AG08396 (cell line): ENCODE measurements around the gene LIMS1.
A peak's percentile ranks its signal among the peaks of the same experiment; 100 is the strongest.
"Not testable (repeated sequence)": the region's sequence is repeated elsewhere in the genome, so short reads cannot be mapped to it uniquely, and the experiment has no call there.

Experiments used
- DNase-seq: peaks from one replicate; pipeline ENCODE4 v3.0.0; 2012; ENCODE audit warnings: low spot score, mixed read lengths

LIMS1 gene

DNA sequence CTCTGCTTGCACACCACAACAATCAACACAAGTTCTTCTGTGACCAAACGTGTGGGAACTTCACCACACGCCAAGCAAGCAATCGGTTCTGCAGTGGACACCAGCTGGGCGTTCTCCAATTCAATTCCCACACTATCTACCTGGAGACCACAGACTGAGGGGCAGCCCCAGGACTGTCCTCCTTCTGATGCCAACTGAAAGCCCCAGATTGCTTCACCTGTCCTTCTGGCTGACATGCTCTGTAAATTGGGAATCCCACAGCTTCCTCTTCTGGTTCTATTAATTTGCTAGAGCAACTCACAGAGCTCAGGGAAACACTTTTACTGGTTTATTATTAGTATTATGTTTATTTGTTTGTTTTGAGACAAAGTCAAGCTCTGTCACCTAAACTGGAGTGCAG is 131.7 kb downstream of the LIMS1 start:
- not testable (repeated sequence) for DNase-seq

GRCh38 chr2:108667140-108667539 is 132.9 kb downstream of the LIMS1 start:
- DNase-seq = not testable (repeated sequence)

- not testable (repeated sequence) for DNase-seq
Observed at GRCh38 chr2:108670282-108670681, 136.0 kb downstream of the LIMS1 start.

DNA sequence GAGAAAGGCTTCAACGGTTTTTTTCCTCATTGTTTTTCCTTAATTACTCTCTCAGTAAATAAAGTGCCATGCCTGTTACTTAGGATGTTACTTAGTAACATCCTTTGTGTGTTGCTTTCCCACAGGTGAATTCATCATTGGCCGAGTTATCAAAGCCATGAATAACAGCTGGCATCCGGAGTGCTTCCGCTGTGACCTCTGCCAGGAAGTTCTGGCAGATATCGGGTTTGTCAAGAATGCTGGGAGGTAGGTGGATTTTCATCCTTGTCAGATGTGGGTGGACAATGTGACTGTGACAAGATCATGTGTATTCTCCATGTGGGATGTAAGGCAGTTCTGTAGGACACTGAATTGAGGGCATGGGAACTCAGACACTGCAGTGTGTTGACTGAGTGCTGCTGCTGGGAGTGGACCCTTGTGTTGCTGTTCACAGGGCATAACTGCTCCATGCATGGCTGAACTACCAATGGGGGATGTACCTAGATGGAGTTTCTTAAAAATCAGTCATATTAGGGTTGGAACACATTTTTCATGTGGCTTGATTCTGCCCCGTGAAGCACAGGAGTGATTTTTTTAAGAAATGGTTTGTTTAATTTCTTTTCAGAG is 138.0 kb downstream of the LIMS1 start:
- DNase-seq = not testable (repeated sequence)

- DNase-seq = not testable (repeated sequence)
Observed at GRCh38 chr2:108676522-108676921, 142.3 kb downstream of the LIMS1 start.

DNA sequence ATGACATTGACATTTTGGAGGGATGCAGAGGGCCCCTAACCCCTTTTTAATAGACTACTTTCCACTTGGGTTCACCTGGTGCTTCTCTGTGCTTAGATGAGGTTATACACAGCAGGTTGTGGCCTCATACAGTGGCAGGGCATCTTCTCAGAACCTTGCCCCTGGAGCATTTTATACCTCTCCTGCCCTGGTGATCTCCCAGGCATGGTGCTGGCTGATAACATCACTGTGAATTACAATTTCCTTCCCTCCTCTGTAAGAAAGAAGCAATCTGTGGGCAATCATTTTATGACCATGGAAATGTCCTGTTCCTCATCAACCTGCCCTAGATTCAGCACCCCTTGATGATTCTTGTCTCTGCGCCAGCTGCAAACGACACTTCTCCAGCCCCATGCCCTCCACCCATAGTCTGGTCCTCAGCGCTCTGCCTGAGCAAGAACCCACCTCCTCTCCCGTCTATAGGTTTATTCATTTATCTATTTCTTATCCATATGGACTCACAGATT is 143.0 kb downstream of the LIMS1 start:
- not testable (repeated sequence) for DNase-seq

- DNase-seq = peak; percentile 9
Observed at GRCh38 chr2:108678198-108678651, 144.0 kb downstream of the LIMS1 start.

DNA sequence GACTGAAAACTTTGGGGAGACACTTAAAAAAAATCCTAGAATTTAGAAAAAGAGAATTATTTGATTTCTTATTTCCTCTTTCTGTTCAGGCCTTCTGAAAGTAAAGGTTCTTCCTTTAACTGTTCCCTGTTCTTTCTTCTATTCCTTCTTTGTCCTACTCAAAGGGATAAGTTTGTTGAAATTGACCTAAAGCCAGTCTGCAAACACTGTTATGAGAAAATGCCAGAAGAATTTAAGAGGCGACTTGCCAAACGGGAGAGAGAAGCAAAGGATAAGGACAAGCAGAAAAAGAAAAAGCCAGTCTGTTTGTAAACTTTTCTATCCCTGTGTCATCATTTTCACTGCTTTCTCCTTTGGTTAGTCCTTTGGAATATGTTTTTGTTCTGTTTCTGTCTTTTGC is 146.5 kb downstream of the LIMS1 start:
- not testable (repeated sequence) for DNase-seq

DNA sequence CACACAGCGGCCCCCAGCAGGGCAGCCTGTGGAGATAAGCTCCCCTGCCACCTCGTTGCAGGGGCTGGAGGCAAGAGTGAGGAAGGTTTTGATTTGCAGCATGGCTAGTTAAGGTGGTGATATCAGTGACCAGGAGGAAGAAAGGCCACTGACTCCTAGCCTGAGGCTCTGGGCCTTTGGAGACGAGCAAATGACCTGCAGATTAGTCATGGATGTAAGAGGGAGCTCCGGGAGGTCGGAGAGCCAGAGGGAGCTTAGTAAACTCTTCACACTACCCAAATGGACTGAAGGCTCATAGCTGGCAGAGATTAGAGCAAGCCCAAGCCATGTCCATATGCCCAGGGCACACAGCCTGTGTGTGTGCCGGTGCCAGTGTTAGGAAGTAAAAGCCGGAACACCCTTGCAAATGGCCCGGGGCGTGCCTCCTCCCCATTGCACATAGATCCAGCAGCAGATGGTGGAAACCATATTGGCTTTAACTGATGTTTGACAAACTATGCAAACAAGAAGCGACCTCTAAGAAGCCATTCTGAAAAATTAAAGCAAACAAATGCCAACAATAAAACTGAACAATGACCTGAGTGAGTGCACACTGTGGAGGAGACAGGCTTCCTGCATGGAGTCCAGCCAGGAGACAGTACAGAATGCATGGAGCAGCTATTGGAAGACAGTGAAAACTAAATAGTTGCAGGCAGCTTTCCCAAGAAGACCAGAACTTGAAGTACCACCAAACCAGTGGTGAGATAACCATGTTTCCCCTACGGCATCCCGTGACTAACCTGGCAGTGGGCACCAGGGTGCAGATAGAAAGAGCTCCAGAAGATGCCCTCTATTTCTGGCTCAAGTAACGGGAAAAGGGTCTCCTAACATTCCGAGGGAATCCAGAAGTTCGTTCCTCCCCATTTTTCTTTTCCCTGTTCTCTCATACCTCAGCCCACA is 154.8 kb downstream of the LIMS1 start:
- not testable (repeated sequence) for DNase-seq

- DNase-seq = not testable (repeated sequence)
Observed at GRCh38 chr2:108690001-108690400, 155.7 kb downstream of the LIMS1 start.

GRCh38 chr2:108691447-108691846 is 157.2 kb downstream of the LIMS1 start:
- no peak for DNase-seq

DNA sequence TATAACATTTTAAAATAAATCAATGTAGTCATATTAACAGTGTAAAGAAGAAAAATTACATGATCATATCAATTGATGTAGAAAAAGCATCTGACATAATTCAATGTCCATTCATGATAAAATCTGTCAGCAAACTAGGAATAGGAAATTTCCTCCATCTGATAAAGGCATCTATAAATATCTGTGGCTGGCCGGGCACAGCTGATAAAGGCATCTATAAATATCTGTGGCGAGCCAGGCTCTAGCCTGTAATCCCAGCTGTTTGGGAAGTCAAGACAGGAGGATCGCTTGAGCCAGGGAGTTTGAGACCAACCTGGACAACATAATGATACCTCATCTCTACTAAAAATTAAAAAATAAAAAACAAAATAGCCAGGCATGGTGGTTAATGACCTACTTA is 166.9 kb downstream of the LIMS1 start:
- DNase-seq = no peak

DNA sequence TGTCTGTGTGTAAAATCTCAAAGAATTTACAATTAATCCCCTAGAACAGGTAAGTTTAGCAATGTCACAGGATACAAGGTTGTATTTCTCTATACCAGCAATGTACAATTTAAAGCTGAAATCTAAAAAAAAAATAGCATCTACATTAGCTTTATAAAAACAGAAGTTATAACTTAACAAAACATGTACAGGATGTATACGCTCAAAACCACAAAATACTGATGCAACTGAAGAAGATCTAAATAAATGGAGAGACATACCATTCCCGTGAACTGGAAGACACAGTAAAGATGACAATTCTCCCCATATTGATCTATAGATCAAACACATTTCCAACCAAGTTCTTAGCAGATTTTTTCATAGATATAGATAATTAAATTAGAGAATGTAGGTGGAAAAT is 167.5 kb downstream of the LIMS1 start:
- DNase-seq = no peak

DNA sequence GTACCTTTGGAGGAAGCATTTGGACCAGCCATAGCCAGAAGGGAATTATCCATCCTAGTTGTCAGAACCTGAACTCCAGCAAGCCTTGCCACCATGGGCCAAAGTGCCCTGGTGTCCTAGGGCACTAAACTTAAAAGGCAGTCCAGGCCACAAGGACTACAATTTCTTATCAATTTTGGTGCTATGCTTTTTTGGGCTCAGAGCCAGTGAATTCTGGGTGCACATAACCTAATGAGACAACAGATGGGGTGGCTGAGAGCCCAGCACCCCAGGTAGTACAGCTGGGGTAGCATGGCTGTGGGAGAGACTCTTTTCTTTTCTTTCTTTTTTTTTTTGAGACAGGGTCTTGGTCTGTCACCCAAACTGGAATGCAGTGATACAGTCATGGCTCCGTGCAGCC is 170.6 kb downstream of the LIMS1 start:
- no peak for DNase-seq

GRCh38 chr2:108707300-108707699 is 173.0 kb downstream of the LIMS1 start:
- DNase-seq = no peak

DNA sequence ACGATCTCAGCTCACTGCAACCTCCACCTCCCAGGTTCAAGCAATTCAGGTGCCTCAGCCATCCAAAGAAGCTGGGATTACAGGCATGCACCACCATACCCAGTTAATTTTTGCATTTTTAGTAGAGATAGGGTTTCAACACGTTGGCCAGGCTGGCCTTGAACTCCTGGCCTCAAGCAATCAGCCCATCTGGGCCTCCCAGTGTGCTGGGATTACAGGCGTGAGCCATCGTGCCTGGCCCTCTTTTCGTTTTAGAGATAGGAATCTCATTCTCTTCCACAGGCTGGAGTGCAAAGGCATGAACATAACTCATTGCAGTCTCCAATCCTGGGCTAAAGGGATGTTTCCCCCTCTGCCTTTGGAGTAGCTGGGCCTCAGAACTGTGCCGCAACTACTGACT is 182.7 kb downstream of the LIMS1 start:
- not testable (repeated sequence) for DNase-seq

DNA sequence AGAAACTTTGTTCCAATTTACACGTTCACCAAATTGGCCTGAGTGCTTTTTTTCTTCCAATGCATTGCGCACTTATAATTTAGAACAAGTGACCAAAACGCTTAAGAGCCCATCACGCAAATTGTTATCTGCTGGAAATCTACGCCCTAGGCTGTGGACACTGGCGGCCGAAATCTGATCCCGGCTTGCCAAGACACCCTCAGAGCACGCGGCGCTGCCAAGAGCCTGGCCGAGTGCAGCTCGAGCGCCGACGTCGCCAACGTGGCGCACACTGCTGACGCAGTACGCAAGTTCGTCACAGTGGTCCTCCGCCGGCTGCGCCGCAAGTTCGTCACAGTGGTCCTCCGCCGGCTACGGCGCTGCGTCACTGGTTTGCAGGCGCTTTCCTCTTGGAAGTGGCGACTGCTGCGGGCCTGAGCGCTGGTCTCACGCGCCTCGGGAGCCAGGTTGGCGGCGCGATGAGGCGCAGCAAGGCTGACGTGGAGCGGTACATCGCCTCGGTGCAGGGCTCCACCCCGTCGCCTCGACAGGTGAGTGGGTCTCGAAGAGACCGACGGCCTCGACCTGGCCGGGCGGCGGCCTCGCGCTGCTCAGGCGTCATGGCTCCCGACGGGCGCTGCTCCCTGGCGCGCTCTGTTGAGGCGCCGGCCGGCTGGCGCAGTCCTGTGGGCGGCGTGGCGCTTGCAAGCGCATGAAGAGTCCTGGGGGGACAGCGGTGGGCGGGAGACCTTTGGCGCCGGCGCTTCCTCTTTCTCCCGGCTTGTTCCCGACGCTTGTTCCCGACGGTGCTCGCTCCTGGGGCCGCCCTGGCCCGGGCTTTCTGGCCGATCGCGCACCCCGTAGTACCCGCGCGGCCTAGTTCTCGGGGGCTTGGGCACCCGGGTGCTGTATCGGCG is 185.1 kb downstream of the LIMS1 start, which contains the start of gene RANBP2:
Gene RANBP2 (plus strand): TSS at position 334 of the 896 bp plus-strand sequence. CDS start 125 bp downstream, at position 459.
- DNase-seq = peak; percentile 93

DNA sequence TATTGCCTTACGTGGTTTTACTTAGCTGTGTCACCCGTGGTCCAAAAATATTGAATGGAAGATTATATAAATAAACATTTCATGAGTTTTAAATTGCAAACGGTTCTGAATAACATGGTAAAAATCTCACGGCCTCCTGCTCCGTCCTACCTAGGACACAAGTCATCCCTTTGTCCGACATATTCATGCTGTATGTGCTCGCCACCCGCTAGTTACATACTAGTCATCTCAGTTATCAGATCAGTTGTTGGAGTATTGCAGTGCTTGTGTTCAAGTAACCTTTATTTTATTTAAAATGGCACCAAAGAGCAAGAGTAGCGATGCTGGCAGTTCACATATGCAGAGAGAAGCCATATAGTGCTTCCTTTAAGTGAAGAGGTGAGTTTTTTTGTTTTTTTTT is 191.8 kb downstream of the LIMS1 start:
- not testable (repeated sequence) for DNase-seq

- not testable (repeated sequence) for DNase-seq
Observed at GRCh38 chr2:108734656-108735055, 200.4 kb downstream of the LIMS1 start.
